Skin epidermis (tissue), 12 donors: ENCODE data around the gene FASTKD3.
"Not testable (repeated sequence)": the region's sequence is repeated elsewhere in the genome, so short reads cannot be mapped to it uniquely, and the experiment has no call there.

Source experiments
- H3K27ac ChIP-seq, 21 experiments: fragments of 200-600 bp; sonication (generic) in 11 of 21; one replicate each; pipeline ENCODE4 v1.5.0; 2020; ENCODE audit warnings: mild to moderate bottlenecking in 3 of 21, inconsistent platforms in 2 of 21, moderate library complexity in 2 of 21
- H3K4me3 ChIP-seq, 7 experiments: fragments of 200-600 bp; sonication (generic) in 2 of 7; one replicate each; pipeline ENCODE4 v1.5.0; 2020; ENCODE audit warnings: inconsistent platforms in 2 of 7, mild to moderate bottlenecking in 2 of 7, moderate library complexity in 1 of 7

The FASTKD3 gene

GRCh38 chr5:7868773-7869473 lies at the start of gene FASTKD3, which contains the start of gene MTRR:
FASTKD3 (minus strand) TSS chr5:7869031; CDS start chr5:7868083, 948 bp downstream.
MTRR (plus strand) TSS chr5:7869148; CDS start chr5:7870795, 1,647 bp downstream.
- Histone ChIP-seq H3K4me3 (peak within 1 kb of the TSS; percentile 96 to 100 (median 99)), H3K27ac (peak within 1 kb of the TSS; percentile 55 to 97 (median 91))

DNA sequence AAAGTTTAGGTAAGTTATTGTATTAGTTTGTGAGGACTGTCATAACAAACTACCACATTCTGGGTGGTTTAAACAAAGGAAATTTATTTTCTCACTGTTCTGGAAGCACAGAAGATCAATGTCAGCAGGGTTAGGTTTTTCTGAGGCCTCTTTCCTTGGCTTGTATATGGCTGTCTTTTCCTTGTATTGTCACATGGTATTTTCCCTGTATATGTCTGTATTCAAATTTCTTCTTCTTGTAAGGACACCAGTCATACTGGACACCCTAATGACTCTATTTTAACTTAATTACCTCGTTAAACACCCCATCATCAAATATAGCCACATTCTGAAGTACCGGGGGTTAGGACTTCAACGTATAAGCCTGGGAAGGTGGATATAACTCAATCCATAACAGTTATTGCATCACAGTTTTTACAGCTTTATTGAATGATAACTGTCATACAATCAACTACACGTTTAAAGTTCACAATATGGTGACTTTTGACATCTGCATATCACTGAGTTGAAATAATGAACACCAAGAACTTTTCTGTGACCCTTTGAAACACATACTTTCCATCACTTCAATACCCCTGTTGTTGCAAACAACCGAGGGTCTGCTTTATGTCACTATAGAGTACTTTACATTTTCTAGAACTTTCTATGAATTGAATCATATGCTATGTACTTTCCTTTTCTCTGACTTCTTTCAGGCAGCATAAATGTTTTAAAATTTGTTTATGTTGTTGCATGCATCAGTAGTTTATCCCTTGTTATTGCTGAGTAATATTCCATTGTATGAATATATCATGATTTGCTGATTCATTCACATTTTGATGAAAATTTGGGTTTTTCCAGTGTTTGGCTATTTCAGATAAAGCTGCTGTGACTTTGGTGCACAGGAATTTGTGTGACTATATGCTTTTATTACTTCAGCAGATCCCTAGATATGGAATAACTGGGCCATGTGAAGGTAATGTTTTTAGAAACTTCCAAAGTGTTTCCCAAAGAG lies 48.6 kb upstream of the FASTKD3 start:
- Histone ChIP-seq H3K4me3 (no peak overlapping the region), H3K27ac (no peak overlapping the region)

DNA sequence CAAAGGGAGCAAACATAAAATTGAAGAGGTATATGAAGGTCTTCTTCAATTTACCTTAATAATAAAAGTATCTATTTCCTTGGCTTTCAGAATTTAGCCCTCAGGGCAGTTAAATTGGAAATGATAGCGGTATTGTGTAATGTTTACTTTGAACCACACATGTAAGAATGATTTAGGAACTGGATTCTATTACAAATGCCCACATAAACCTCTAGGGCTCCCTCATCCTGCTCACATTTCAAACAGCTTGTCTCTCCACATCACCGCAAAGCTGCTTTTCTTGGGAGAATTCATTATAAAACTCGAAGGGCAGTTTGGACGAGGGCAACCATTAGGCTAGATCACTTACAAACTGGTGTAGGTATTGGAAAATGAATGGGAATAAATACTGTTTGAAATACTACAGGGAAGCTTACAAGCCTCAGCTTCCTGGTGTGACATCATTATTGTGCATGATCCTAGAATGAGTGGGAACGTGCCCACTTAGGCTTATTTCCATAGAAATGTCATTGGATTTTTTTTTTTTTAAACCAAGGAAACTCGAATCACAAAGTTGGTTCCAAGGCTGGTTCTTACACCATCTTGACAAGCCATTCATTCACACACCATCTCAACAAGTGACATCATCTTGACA lies 47.5 kb upstream of the FASTKD3 start:
- H3K27ac ChIP-seq: no peak overlapping the region
- no peak overlapping the region for H3K4me3 ChIP-seq

DNA sequence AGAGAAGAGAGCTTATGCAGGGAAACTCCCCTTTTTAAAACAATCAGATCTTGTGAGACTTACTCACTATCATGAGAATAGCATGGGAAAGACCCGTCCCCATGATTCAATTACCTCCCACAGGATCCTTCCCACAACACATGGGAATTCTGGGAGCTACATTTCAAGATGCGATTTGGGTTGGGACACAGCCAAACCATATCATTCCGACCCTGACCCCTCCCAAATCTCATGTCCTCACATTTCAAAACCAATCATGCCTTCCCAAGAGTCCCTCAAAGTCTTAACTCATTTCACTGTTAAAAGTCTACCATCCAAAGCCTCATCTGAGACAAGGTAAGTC lies 42.6 kb upstream of the FASTKD3 start:
- not testable (repeated sequence) for H3K4me3 ChIP-seq, H3K27ac ChIP-seq

GRCh38 chr5:7910738-7911428 lies 42.1 kb upstream of the FASTKD3 start:
- Histone ChIP-seq H3K4me3 (no peak overlapping the region), H3K27ac (no peak overlapping the region)

GRCh38 chr5:7908317-7908716 lies 39.5 kb upstream of the FASTKD3 start:
- Histone ChIP-seq H3K4me3 (no peak overlapping the region), H3K27ac (no peak overlapping the region)

DNA sequence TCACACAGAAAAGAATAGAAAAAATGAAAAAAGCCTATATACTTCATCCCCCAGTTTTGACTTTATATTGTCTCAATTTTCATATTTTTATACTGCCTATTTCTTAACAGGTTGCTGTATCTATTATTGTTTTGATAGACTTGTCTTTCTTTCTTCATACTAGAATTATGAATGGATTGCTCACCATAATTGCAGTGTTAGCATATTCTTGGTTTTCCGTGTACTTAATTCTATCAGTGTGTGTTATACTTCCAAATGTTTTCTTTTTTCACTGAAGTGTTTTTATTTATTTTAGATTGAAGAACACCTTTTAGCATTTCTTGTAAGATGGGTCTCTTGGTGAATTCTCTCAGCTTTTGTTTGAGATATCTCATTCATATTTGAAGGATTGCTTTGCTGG lies 38.8 kb upstream of the FASTKD3 start:
- H3K27ac ChIP-seq: no peak overlapping the region
- no peak overlapping the region for H3K4me3 ChIP-seq

GRCh38 chr5:7904170-7904569 lies 35.3 kb upstream of the FASTKD3 start:
- no peak overlapping the region for H3K27ac ChIP-seq
- no peak overlapping the region for H3K4me3 ChIP-seq

DNA sequence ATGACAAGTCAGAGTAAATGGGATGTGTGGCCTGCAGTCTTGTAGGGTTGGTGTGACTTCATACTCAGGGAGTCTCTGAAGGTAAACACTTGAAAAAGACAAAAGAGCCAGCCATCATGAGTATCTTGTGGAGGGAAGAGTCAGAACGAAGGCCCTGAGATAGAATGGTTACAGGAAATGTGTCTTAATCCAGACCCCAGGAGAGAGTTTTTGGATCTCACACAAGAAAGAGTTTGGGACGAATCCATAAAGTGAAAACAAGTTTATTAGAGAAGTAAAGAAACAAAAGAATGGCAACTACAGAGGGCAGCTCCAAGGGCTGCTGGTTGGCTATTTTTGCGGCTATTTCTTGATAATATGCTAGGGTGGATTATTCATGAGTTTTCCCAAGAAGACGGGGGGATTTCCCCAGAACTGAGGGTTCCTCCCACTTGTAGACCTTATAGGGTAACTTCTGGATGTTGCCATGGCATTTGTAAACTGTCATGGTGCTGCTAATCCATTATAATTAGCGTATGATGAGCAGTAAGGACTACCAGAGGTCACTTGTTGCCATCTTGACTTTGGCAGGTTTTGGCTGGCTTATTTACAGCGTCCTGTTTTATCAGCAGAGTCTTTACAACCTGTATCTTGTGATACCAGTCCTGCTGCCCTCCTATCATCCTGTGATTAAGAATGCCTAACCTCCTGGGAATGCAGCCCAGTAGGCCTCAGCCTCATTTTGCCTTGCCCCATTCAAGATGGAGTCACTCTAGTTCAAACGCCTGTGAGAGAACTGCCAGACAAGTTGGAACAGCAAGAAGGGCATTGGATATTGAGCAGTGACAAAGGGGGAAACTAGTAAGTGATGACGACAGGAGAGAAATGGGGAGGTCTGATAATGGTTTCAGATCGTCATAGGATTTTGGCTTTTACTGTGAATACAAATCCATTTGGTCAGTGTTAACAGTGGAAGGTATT lies 34.1 kb upstream of the FASTKD3 start:
- peak overlapping the region in 1 of 21 experiments; percentile 2 for H3K27ac ChIP-seq
- no peak overlapping the region for H3K4me3 ChIP-seq

DNA sequence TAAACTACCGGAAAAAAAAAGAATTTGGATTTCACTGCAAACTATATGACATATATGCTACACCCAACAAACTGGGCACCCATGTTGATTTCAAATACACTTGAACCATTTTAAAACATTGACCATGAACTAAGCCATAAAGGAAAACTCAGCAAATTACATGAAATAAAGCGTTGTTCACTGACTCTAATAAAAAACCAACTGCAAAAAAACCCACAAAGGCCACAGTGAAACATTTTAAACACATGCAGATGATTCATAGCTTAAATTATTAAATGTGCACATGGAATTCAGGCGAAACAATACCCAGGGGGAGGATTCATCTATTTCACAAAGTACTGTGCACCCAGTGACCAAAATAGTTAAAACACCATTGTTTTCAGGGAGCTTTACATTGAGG lies 33.4 kb upstream of the FASTKD3 start:
- Histone ChIP-seq H3K4me3 (no peak overlapping the region), H3K27ac (peak overlapping the region in 1 of 21 experiments; percentile 2)

GRCh38 chr5:7897014-7897600 lies 28.3 kb upstream of the FASTKD3 start:
- H3K4me3 ChIP-seq: no peak overlapping the region
- H3K27ac ChIP-seq: no peak overlapping the region

DNA sequence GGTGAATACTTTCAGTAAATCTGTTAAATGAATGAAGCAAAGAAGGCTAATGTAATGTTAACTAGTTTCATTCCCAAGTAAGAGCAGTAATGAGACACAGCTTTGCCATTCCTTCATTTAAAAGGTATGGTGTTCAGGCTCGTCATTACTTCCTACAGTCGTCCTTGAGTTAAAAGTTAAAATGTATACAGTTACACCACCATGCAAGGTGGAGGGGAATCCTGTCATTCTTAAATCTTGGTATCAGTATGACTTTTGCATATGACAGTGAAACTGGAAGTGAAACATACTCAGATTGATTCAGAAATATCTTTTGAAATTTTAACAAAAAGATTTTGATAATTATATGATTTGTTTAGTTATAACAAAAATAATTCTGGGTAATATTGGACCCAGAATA lies 26.0 kb upstream of the FASTKD3 start:
- H3K27ac ChIP-seq: no peak overlapping the region
- H3K4me3 ChIP-seq: no peak overlapping the region

GRCh38 chr5:7894439-7894838 lies 25.6 kb upstream of the FASTKD3 start:
- no peak overlapping the region for H3K4me3 ChIP-seq
- no peak overlapping the region for H3K27ac ChIP-seq

DNA sequence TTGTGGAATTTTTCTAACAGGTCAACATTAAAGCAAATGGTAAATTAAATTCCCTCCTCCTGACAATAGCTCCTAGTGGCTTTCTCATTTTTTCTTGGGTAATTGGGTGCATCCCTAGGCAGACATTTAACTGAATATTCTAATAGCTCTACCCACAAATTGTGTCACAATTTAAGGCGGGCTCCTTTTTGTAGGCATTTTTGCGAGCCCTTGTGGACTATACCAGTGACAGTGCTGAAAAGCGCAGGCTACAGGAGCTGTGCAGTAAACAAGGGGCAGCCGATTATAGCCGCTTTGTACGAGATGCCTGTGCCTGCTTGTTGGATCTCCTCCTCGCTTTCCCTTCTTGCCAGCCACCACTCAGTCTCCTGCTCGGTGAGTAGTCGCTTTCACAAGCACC lies 20.1 kb upstream of the FASTKD3 start:
- no peak overlapping the region for H3K27ac ChIP-seq

GRCh38 chr5:7886849-7887475 lies 18.1 kb upstream of the FASTKD3 start:
- no peak overlapping the region for H3K4me3 ChIP-seq

More for the DNA sequence above, 20.1 kb upstream of the FASTKD3 start:
- H3K4me3 ChIP-seq: no peak overlapping the region

DNA sequence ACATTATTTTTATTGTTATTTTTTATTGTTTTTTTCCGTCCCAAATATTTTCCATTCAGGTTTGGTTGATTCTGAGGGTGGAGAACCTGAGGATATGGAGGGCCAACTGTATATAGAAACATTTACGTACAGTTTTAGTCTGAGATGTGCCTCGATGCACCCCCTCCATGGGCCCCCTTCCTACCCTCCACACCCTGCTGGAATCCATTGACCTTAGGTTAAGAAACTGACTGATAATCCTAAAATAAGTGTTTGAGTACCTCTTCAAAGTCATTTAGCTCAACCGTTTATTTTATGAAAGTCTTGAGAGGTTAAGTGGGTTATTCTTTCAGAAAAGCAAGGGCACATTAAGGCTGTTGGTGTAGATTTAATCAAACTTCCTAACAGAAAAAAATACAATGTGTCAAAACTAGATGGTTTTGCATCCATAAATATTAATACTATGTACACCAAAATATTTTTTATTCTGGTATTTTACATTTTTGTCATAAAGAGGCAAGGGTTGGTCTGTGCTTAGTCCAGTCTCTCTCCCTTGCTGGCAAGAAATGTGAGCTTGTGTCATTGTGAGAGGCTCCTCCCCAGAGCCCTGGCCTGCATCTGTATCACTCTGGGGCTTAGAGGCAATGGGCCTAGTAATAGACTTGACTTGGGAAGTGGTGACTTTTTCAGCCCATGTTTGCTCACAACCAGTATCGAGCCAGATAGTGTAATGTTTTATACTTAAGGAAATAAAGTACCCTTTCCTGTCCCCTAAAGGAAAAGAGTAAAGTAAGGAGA lies 15.8 kb upstream of the FASTKD3 start:
- no peak overlapping the region for H3K27ac ChIP-seq

More at GRCh38 chr5:7886849-7887475, 18.1 kb upstream of the FASTKD3 start:
- no peak overlapping the region for H3K27ac ChIP-seq

DNA sequence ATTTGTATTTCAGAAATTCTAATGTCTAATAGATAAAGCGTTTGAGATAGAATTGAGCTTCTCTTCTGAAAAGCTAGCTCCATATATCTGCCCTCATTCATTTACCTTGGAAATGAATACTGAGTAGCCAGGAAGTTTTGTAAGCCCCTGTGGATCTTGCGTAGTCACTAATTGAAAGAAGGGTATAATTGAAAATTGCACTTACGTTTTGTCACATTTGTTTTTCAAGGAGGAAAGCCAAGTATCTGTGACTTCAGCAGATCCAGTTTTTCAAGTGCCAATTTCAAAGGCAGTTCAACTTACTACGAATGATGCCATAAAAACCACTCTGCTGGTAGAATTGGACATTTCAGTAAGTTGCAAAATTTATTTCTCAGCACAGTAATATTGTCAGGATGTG lies 14.1 kb upstream of the FASTKD3 start:
- Histone ChIP-seq H3K4me3 (no peak overlapping the region), H3K27ac (no peak overlapping the region)

More for the DNA sequence above, 15.8 kb upstream of the FASTKD3 start:
- no peak overlapping the region for H3K4me3 ChIP-seq
